ENCODE data around the gene PRR13. TPM values are rescaled to one million over a fixed set of nuclear protein-coding genes. Genes with fewer than 3 reads are reported as not detected.
"Not testable (repeated sequence)": the region's sequence is repeated elsewhere in the genome, so short reads cannot be mapped to it uniquely, and the experiment has no call there.

The PRR13 gene
- total RNA-seq, 1 experiment from 2014 or later, result 60.4 TPM

- no peaks in the 10 kb centered on the region for H3K36me3 ChIP-seq
Measured at GRCh38 chr12:53427905-53428594, 13.5 kb upstream of the PRR13 start.

GRCh38 chr12:53428741-53429140, 12.8 kb upstream of the PRR13 start:
- H3K9me3 ChIP-seq, result no peaks in the 10 kb centered on the region
- DNase-seq, result no peak
- H3K27me3 ChIP-seq, result no peaks in the 10 kb centered on the region
- H3K36me3 ChIP-seq, result no peaks in the 10 kb centered on the region
- no peak overlapping the region for H3K4me3 ChIP-seq

More at GRCh38 chr12:53427905-53428594, 13.5 kb upstream of the PRR13 start:
- Histone ChIP-seq H3K9me3 (no peaks in the 10 kb centered on the region), H3K4me3 (no peak overlapping the region), H3K27me3 (no peaks in the 10 kb centered on the region)
- peak; percentile 91 for DNase-seq

- H3K27me3 ChIP-seq, result no peaks in the 10 kb centered on the region
- H3K9me3 ChIP-seq, result no peaks in the 10 kb centered on the region
- DNase-seq, result no peak
- H3K4me3 ChIP-seq, result no peak overlapping the region
- H3K36me3 ChIP-seq, result no peaks in the 10 kb centered on the region
Measured at GRCh38 chr12:53430116-53430515, 11.4 kb upstream of the PRR13 start.

GRCh38 chr12:53431187-53431586, 10.3 kb upstream of the PRR13 start:
- DNase-seq, result peak; percentile 59
- no peak overlapping the region for H3K4me3 ChIP-seq
- no peaks in the 10 kb centered on the region for H3K36me3 ChIP-seq
- no peaks in the 10 kb centered on the region for H3K9me3 ChIP-seq
- H3K27me3 ChIP-seq, result no peaks in the 10 kb centered on the region

- H3K36me3 ChIP-seq, H3K4me3 ChIP-seq, H3K27me3 ChIP-seq, DNase-seq, H3K9me3 ChIP-seq: not testable (repeated sequence)
Measured at GRCh38 chr12:53435326-53435725, 6.2 kb upstream of the PRR13 start.

- not testable (repeated sequence) for H3K27me3 ChIP-seq, H3K4me3 ChIP-seq, DNase-seq, H3K9me3 ChIP-seq
- H3K36me3 ChIP-seq, result peaks cover 12% of the 10 kb centered on the region
Measured at GRCh38 chr12:53439582-53439981, 2.0 kb upstream of the PRR13 start.

- Histone ChIP-seq H3K36me3 (peaks cover 38% of the 10 kb centered on the region), H3K27me3 (no peaks in the 10 kb centered on the region), H3K9me3 (no peaks in the 10 kb centered on the region), H3K4me3 (no peak overlapping the region)
- no peak for DNase-seq
Measured at GRCh38 chr12:53443955-53444354, 2.4 kb downstream of the PRR13 start.

- peaks cover 38% of the 10 kb centered on the region for H3K36me3 ChIP-seq
- DNase-seq, H3K9me3 ChIP-seq, H3K27me3 ChIP-seq, H3K4me3 ChIP-seq: not testable (repeated sequence)
Measured at GRCh38 chr12:53444593-53445325, 3.2 kb downstream of the PRR13 start.

GRCh38 chr12:53450936-53451335, 9.4 kb downstream of the PRR13 start:
- no peak for DNase-seq
- H3K4me3 ChIP-seq, result no peak overlapping the region
- H3K36me3 ChIP-seq, result peaks cover 47% of the 10 kb centered on the region
- H3K9me3 ChIP-seq, result no peaks in the 10 kb centered on the region
- no peaks in the 10 kb centered on the region for H3K27me3 ChIP-seq

GRCh38 chr12:53451661-53452158, 10.2 kb downstream of the PRR13 start, which contains the start of gene PCBP2:
Gene PCBP2 (plus strand): TSS chr12:53452102. CDS start chr12:53454801, 2,699 bp downstream.
- H3K27me3 ChIP-seq, result no peaks in the 10 kb centered on the region
- H3K36me3 ChIP-seq, result peaks cover 51% of the 10 kb centered on the region
- peak; percentile 99 for DNase-seq
- no peaks in the 10 kb centered on the region for H3K9me3 ChIP-seq
- H3K4me3 ChIP-seq, result peak within 1 kb of the TSS; percentile 98

- no peaks in the 10 kb centered on the region for H3K9me3 ChIP-seq
- H3K4me3 ChIP-seq, result peak overlapping the region; percentile 98
- peak; percentile 90 for DNase-seq
- H3K36me3 ChIP-seq, result peaks cover 53% of the 10 kb centered on the region
- H3K27me3 ChIP-seq, result no peaks in the 10 kb centered on the region
Measured at GRCh38 chr12:53452159-53453077, 10.9 kb downstream of the PRR13 start.

GRCh38 chr12:53453953-53454640, 12.6 kb downstream of the PRR13 start:
- no peak for DNase-seq
- H3K4me3 ChIP-seq, result peak overlapping the region; percentile 98
- no peaks in the 10 kb centered on the region for H3K27me3 ChIP-seq
- H3K36me3 ChIP-seq, result peaks cover 66% of the 10 kb centered on the region
- H3K9me3 ChIP-seq, result no peaks in the 10 kb centered on the region

- no peak for DNase-seq
- Histone ChIP-seq H3K36me3 (peaks cover 72% of the 10 kb centered on the region), H3K27me3 (no peaks in the 10 kb centered on the region), H3K4me3 (peak overlapping the region; percentile 98), H3K9me3 (no peaks in the 10 kb centered on the region)
Measured at GRCh38 chr12:53454707-53455106, 13.2 kb downstream of the PRR13 start.

GRCh38 chr12:53456654-53457366, 15.3 kb downstream of the PRR13 start:
- H3K36me3 ChIP-seq, result peaks cover 93% of the 10 kb centered on the region

GRCh38 chr12:53459097-53459496, 17.6 kb downstream of the PRR13 start:
- no peak for DNase-seq
- no peaks in the 10 kb centered on the region for H3K9me3 ChIP-seq
- peaks cover 100% of the 10 kb centered on the region for H3K36me3 ChIP-seq
- H3K27me3 ChIP-seq, result no peaks in the 10 kb centered on the region
- H3K4me3 ChIP-seq, result no peak overlapping the region

More at GRCh38 chr12:53456654-53457366, 15.3 kb downstream of the PRR13 start:
- no peaks in the 10 kb centered on the region for H3K27me3 ChIP-seq
- no peaks in the 10 kb centered on the region for H3K9me3 ChIP-seq
- H3K4me3 ChIP-seq, result no peak overlapping the region
- no peak for DNase-seq

- H3K4me3 ChIP-seq, result no peak overlapping the region
- peaks cover 98% of the 10 kb centered on the region for H3K36me3 ChIP-seq
- H3K9me3 ChIP-seq, result no peaks in the 10 kb centered on the region
- H3K27me3 ChIP-seq, result no peaks in the 10 kb centered on the region
- DNase-seq, result no peak
Measured at GRCh38 chr12:53461059-53461458, 19.5 kb downstream of the PRR13 start.
